Progenitor cell of endocrine pancreas (in vitro differentiated cells): ENCODE measurements around the gene IQCE. TPM values are rescaled to one million over a fixed set of nuclear protein-coding genes. Genes with fewer than 3 reads are reported as not detected.
A peak's percentile ranks its signal among the peaks of the same experiment; 100 is the strongest.

Source experiments
- DNase-seq: peaks from one replicate; pipeline ENCODE4 v3.0.0; 2021; ENCODE audit warnings: low spot score; ENCODE audit not compliant: unreplicated experiment
- H3K27ac Mint-ChIP-seq: 2 replicates; pipeline ENCODE4 v1.8.0; 2021; ENCODE audit warnings: mild to moderate bottlenecking, moderate library complexity, mixed read lengths
- H3K27me3 Mint-ChIP-seq: 2 replicates; pipeline ENCODE4 v1.8.0; 2021; ENCODE audit warnings: mixed read lengths
- H3K36me3 Mint-ChIP-seq: 2 replicates; pipeline ENCODE4 v1.8.0; 2022; ENCODE audit warnings: mixed read lengths; ENCODE audit not compliant: insufficient read depth
- H3K4me1 Mint-ChIP-seq: 2 replicates; pipeline ENCODE4 v1.8.0; 2021; ENCODE audit warnings: low read depth, mixed read lengths
- H3K4me3 Mint-ChIP-seq: 2 replicates; pipeline ENCODE4 v1.8.0; 2021; ENCODE audit warnings: low read depth, mild to moderate bottlenecking, moderate library complexity, mixed read lengths
- H3K9me3 Mint-ChIP-seq: 2 replicates; pipeline ENCODE4 v1.8.0; 2021; ENCODE audit warnings: low read depth, mixed read lengths
- CTCF ChIP-seq: fragments of 200-600 bp; sonication (generic); IDR thresholded peaks from one replicate; pipeline ENCODE4 v1.5.0; 2021; ENCODE audit warnings: antibody characterized with exemption, mild to moderate bottlenecking; ENCODE audit not compliant: unreplicated experiment
- total RNA-seq: library from RNA; stranded (reverse); gene quantifications from 2 replicates; pipeline ENCODE4 v1.2.1, GENCODE V29; 2021

Gene IQCE
- total RNA-seq, 1 donor from 2014 or later, result 32.5 TPM

DNA sequence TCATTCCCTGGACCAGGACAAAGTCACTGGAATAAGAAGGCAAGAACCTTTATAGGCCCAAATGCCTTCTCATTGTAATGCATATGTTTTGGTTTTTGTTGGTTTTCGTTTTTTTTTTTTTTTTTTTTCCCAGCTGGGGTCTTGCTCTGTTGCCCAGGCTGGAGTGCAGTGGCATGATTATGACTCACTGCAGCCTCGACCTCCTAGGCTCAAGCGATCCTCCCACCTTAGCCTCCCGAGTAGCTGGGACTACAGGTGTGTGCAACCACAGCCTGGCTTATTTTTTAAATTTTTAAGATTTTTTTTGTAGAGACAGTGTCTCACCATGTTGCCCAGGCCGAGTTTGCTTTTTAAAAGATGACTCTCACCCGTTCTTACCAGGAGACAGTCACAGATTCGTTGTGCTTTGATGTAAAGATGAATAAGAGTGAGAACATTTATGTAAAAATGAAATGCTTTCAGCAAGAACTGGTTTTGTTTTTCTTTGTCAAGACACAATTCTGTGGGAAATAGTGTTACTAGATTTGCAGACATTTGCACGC lies 7.6 kb downstream of the IQCE start:
- no peak overlapping the region for H3K4me3 Mint-ChIP-seq
- DNase-seq, result no peak
- peaks cover 12% of the 10 kb centered on the region for H3K4me1 Mint-ChIP-seq
- H3K27me3 Mint-ChIP-seq, result no peaks in the 10 kb centered on the region
- no peak for TF ChIP-seq CTCF
- H3K36me3 Mint-ChIP-seq, result peaks cover 4% of the 10 kb centered on the region
- H3K9me3 Mint-ChIP-seq, result no peaks in the 10 kb centered on the region
- no peak overlapping the region for H3K27ac Mint-ChIP-seq

DNA sequence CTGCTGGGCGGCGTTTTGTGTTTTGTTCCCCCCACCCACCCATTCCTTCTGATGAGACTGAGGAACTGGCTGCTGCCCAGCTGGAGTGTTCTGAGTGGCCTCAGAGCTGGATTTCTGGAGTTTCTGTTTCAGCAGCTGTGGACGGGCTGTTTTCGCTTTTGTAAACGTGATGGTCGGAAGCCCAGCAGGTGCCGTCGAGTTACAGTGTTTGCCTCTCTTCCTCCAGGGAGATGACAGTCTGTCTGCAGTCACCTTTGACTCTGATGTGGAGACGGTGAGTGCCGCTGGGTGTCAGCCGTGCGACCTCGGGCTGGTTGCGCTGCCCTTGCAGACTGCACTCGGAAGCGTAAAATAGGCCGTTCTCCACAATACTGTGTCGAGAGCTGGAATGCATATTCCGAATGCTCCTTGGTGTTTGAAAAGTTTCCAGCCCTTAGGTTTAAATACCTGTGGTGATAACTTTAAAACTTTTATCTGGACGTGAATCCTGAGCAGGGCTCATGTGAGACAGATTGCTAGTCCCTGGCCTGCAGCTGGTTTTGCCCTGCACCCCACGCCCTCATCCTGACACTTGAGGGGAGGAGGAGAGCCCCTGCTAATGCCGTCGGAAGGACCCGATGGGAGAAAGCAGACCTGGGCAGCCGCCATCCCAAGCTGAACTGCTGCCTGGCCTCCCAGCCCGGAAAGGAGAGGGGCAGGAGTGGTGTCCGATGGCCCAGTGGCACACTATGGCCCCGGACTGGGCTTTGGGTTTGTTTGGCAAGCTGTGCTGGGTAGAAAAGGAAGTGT lies 8.3 kb downstream of the IQCE start:
- no peak for DNase-seq
- no peak for TF ChIP-seq CTCF
- no peaks in the 10 kb centered on the region for H3K9me3 Mint-ChIP-seq
- H3K27ac Mint-ChIP-seq, result no peak overlapping the region
- H3K4me3 Mint-ChIP-seq, result no peak overlapping the region
- H3K36me3 Mint-ChIP-seq, result peaks cover 4% of the 10 kb centered on the region
- H3K4me1 Mint-ChIP-seq, result peaks cover 15% of the 10 kb centered on the region
- no peaks in the 10 kb centered on the region for H3K27me3 Mint-ChIP-seq

- peaks cover 18% of the 10 kb centered on the region for H3K4me1 Mint-ChIP-seq
- no peaks in the 10 kb centered on the region for H3K27me3 Mint-ChIP-seq
- no peak overlapping the region for H3K27ac Mint-ChIP-seq
- H3K4me3 Mint-ChIP-seq, result no peak overlapping the region
- peaks cover 4% of the 10 kb centered on the region for H3K36me3 Mint-ChIP-seq
- DNase-seq, result no peak
- TF ChIP-seq CTCF, result peak; percentile 36
- no peaks in the 10 kb centered on the region for H3K9me3 Mint-ChIP-seq
Observed at GRCh38 chr7:2567679-2568278, 9.0 kb downstream of the IQCE start.

GRCh38 chr7:2568521-2569223 lies 9.9 kb downstream of the IQCE start:
- H3K36me3 Mint-ChIP-seq, result peaks cover 6% of the 10 kb centered on the region
- no peaks in the 10 kb centered on the region for H3K27me3 Mint-ChIP-seq
- TF ChIP-seq CTCF, result no peak
- no peak overlapping the region for H3K4me3 Mint-ChIP-seq
- H3K4me1 Mint-ChIP-seq, result peaks cover 24% of the 10 kb centered on the region
- H3K9me3 Mint-ChIP-seq, result no peaks in the 10 kb centered on the region
- no peak for DNase-seq
- no peak overlapping the region for H3K27ac Mint-ChIP-seq

DNA sequence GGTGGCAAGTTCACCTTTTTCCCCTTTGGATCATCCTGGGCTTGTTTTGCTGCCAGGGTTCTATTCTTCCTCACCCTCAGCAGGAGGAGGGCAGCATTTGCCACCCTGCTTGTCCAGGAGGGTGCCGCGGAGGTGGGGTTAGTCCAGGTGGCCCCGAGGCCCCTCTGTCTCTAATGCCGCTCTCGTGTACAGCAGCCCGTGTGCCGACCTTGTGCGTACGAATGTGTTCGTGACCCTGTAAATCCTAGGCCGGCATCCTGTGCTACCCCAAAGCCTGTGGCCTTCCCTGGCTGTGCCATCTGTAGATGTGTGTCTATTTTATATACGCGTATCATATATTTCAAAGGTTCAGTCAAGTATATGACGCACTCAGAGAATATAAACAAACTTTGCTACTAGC lies 10.6 kb downstream of the IQCE start:
- Mint-ChIP-seq H3K36me3 (peaks cover 9% of the 10 kb centered on the region), H3K27ac (no peak overlapping the region)

More for the DNA sequence above, 10.6 kb downstream of the IQCE start:
- no peaks in the 10 kb centered on the region for H3K27me3 Mint-ChIP-seq
- H3K4me3 Mint-ChIP-seq, result no peak overlapping the region
- DNase-seq, result no peak
- no peaks in the 10 kb centered on the region for H3K9me3 Mint-ChIP-seq
- TF ChIP-seq CTCF, result no peak
- H3K4me1 Mint-ChIP-seq, result peaks cover 24% of the 10 kb centered on the region
